Thyroid gland (tissue), 4 donors: ENCODE measurements around the gene SCO2.

Experiments
- POLR2A ChIP-seq, 2 donors: fragments of 450-650 bp; IDR thresholded peaks; one replicate each; pipeline ENCODE4 v1.6.1; 2017; ENCODE audit warnings: antibody characterized with exemption in 2 of 2, mild to moderate bottlenecking in 2 of 2, moderate library complexity in 1 of 2
- TF ChIP-seq, protein P1 (sequence below), 6 experiments: fragments of 200-600 bp in 3 of 6; fragments of 450-650 bp in 3 of 6; sonication (generic) in 3 of 6; IDR thresholded peaks; one replicate each; pipeline ENCODE4 v1.5.1; 2016 to 2019; ENCODE audit warnings: antibody characterized with exemption in 6 of 6, mild to moderate bottlenecking in 2 of 6, inconsistent platforms in 1 of 6, moderate library complexity in 1 of 6

DNA sequence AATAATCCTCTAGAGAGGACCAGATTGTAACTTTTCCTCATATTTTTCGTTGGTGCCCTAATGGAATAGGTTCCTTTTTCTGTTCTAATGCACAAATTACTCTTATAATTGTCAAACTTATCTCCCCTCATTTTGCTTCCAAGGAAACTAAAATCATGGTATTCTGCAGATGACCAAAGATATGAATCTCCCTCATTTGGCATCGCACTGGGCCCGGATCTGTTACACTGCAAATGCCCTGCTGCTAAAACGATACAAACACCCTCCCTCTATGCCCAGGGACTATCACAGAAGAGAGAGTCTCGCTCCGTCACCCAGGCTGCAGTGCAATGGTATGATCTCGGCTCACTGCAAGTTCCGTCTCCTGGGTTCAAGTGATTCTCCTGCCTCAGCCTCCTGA, 27.9 kb upstream of the SCO2 start:
- TF ChIP-seq, protein P1, sequence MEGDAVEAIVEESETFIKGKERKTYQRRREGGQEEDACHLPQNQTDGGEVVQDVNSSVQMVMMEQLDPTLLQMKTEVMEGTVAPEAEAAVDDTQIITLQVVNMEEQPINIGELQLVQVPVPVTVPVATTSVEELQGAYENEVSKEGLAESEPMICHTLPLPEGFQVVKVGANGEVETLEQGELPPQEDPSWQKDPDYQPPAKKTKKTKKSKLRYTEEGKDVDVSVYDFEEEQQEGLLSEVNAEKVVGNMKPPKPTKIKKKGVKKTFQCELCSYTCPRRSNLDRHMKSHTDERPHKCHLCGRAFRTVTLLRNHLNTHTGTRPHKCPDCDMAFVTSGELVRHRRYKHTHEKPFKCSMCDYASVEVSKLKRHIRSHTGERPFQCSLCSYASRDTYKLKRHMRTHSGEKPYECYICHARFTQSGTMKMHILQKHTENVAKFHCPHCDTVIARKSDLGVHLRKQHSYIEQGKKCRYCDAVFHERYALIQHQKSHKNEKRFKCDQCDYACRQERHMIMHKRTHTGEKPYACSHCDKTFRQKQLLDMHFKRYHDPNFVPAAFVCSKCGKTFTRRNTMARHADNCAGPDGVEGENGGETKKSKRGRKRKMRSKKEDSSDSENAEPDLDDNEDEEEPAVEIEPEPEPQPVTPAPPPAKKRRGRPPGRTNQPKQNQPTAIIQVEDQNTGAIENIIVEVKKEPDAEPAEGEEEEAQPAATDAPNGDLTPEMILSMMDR (IDR thresholded peaks at IDR 0.05) = no peak
- no peak for TF ChIP-seq POLR2A (IDR thresholded peaks at IDR 0.05)
